HEK293 (cell line): ENCODE results near the gene FABP7.
"Not testable (repeated sequence)": the region's sequence is repeated elsewhere in the genome, so short reads cannot be mapped to it uniquely, and the experiment has no call there.

ENCODE experiments used
- CTCF ChIA-PET: fragments of 350-600 bp; formaldehyde crosslinking; extraction: SDS; loops from one replicate; lab custom pipeline; 2021; ENCODE audit warnings: antibody characterized with exemption; lab: Yijun Ruan, JAX
- POLR2A ChIA-PET: fragments of 300-600 bp; formaldehyde crosslinking; extraction: SDS; loops from one replicate; lab custom pipeline; 2020; ENCODE audit warnings: antibody characterized with exemption, inconsistent platforms; lab: Yijun Ruan, JAX
- H3K27ac ChIP-seq: fragments of 200-500 bp; sonication (Bioruptor generic); 2 replicates; pipeline ENCODE4 v1.5.1; 2014; ENCODE audit warnings: low read depth, low read length, control low read depth, inconsistent platforms; ENCODE audit errors: extremely low read depth
- H3K36me3 ChIP-seq, 2 experiments: fragments of 200-500 bp in 1 of 2; sonication (Bioruptor generic) in 1 of 2; 1 replicate in 1 of 2; 2 replicates in 1 of 2; pipeline ENCODE4 v1.5.1; 2014 to 2017; ENCODE audit warnings: inconsistent platforms in 2 of 2, low read length in 2 of 2; ENCODE audit not compliant: control insufficient read depth in 2 of 2, insufficient read depth in 1 of 2
- H3K4me1 ChIP-seq: fragments of 200-500 bp; sonication (Bioruptor generic); 2 replicates; pipeline ENCODE4 v1.5.1; 2014; ENCODE audit warnings: mild to moderate bottlenecking, low read length, inconsistent platforms; ENCODE audit not compliant: control insufficient read depth, insufficient read depth
- H3K4me3 ChIP-seq: 2 replicates; pipeline ENCODE4 v1.5.1; 2011; ENCODE audit warnings: low read depth, mild to moderate bottlenecking, control low read depth, low read length, moderate library complexity
- H3K9me3 ChIP-seq: fragments of 200-500 bp; sonication (Bioruptor generic); 2 replicates; pipeline ENCODE4 v1.5.1; 2014; ENCODE audit warnings: low read depth, low read length, inconsistent platforms; ENCODE audit not compliant: control insufficient read depth, insufficient read depth
- ELK4 ChIP-seq: IDR thresholded peaks from 2 replicates; pipeline ENCODE4 v1.6.1; 2011; ENCODE audit warnings: mild to moderate bottlenecking, low read depth, low read length, borderline replicate concordance
- HOXC10 ChIP-seq: sonication (generic); formaldehyde crosslinking; IDR thresholded peaks from 2 replicates; pipeline ENCODE4 v1.8.1; 2023; ENCODE audit warnings: mild to moderate bottlenecking, missing genetic modification reagents
- IKZF3 ChIP-seq: fragments of 450-650 bp; IDR thresholded peaks from 2 replicates; pipeline ENCODE4 v1.5.0; 2018; ENCODE audit warnings: missing biosample characterization, mild to moderate bottlenecking, missing genetic modification characterization, moderate library complexity
- REPIN1 ChIP-seq: fragments of 450-650 bp; formaldehyde crosslinking; IDR thresholded peaks from 2 replicates; pipeline ENCODE4 v1.5.1; 2017; ENCODE audit warnings: missing biosample characterization, missing genetic modification characterization, low read depth
- SP2 ChIP-seq: fragments of 450-650 bp; formaldehyde crosslinking; IDR thresholded peaks from 2 replicates; pipeline ENCODE4 v1.5.1; 2016; ENCODE audit warnings: missing biosample characterization, missing genetic modification characterization
- ZBTB8A ChIP-seq: fragments of 450-650 bp; formaldehyde crosslinking; IDR thresholded peaks from 2 replicates; pipeline ENCODE4 v1.5.1; 2016; ENCODE audit warnings: missing biosample characterization, missing genetic modification characterization
- ZFP37 ChIP-seq: fragments of 450-650 bp; formaldehyde crosslinking; IDR thresholded peaks from 2 replicates; pipeline ENCODE4 v1.5.1; 2016; ENCODE audit warnings: missing biosample characterization, missing genetic modification characterization
- ZNF174 ChIP-seq: fragments of 450-650 bp; formaldehyde crosslinking; IDR thresholded peaks from 2 replicates; pipeline ENCODE4 v1.5.0; 2017; ENCODE audit warnings: missing biosample characterization, mild to moderate bottlenecking, missing genetic modification characterization
- ZNF184 ChIP-seq: fragments of 450-650 bp; IDR thresholded peaks from 2 replicates; pipeline ENCODE4 v1.5.1; 2018; ENCODE audit warnings: missing biosample characterization, mild to moderate bottlenecking, missing genetic modification characterization
- ZNF19 ChIP-seq: fragments of 450-650 bp; formaldehyde crosslinking; IDR thresholded peaks from 2 replicates; pipeline ENCODE4; 2016; ENCODE audit warnings: missing biosample characterization, missing genetic modification characterization, low read depth
- ZNF394 ChIP-seq: fragments of 450-650 bp; formaldehyde crosslinking; IDR thresholded peaks from 2 replicates; pipeline ENCODE4 v1.5.1; 2016; ENCODE audit warnings: missing biosample characterization, missing genetic modification characterization, mild to moderate bottlenecking, moderate library complexity, borderline replicate concordance
- ZNF530 ChIP-seq: fragments of 450-650 bp; formaldehyde crosslinking; IDR thresholded peaks from 2 replicates; pipeline ENCODE4 v1.5.1; 2016; ENCODE audit warnings: low read depth, missing biosample characterization, missing genetic modification characterization
- ZNF558 ChIP-seq: fragments of 450-650 bp; formaldehyde crosslinking; IDR thresholded peaks from 2 replicates; pipeline ENCODE4 v1.5.1; 2016; ENCODE audit warnings: missing biosample characterization, missing genetic modification characterization
- ZNF561 ChIP-seq: fragments of 450-650 bp; IDR thresholded peaks from 2 replicates; pipeline ENCODE4 v1.5.1; 2018; ENCODE audit warnings: missing biosample characterization, missing genetic modification characterization, borderline replicate concordance
- ZNF571 ChIP-seq: fragments of 450-650 bp; formaldehyde crosslinking; IDR thresholded peaks from 2 replicates; pipeline ENCODE4 v1.5.0; 2017; ENCODE audit warnings: missing biosample characterization, missing genetic modification characterization
- ZNF580 ChIP-seq: fragments of 450-650 bp; formaldehyde crosslinking; IDR thresholded peaks from 2 replicates; pipeline ENCODE4 v1.5.1; 2016; ENCODE audit warnings: missing biosample characterization, missing genetic modification characterization
- ZNF585B ChIP-seq: fragments of 450-650 bp; formaldehyde crosslinking; IDR thresholded peaks from 2 replicates; pipeline ENCODE4 v1.5.1; 2016; ENCODE audit warnings: missing biosample characterization, missing genetic modification characterization
- TF ChIP-seq, protein P1 (sequence below): fragments of 450-650 bp; formaldehyde crosslinking; IDR thresholded peaks from 2 replicates; pipeline ENCODE4 v1.5.1; 2016; ENCODE audit warnings: missing biosample characterization, missing genetic modification characterization
- TF ChIP-seq, protein P2 (sequence below): fragments of 450-650 bp; formaldehyde crosslinking; IDR thresholded peaks from 2 replicates; pipeline ENCODE4 v1.5.1; 2016; ENCODE audit warnings: missing biosample characterization, missing genetic modification characterization

FABP7 gene

DNA sequence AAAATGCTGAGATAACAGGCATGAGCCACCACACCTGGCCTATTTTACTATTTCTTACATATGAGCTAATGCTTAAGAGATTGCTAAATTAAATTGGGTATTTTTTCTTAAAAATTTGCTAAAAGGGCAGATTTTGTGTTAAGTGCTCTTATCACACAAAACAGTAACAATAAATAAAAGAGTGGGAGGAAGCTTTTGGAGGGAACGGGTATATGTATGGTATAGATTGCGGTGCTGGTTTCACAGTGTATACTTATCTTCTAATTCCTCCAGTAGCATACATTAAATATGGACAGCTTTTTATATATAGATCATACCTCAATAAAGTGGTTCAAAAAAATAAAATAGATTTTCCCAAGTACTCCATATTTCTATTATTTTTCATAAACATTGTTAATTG, 39.4 kb upstream of the FABP7 start:
- TF ChIP-seq REPIN1 (tag by site-specific recombination) (no peak), ZNF19 (tag by site-specific recombination) (no peak), HOXC10 (CRISPR knock-in tag) (no peak), ZBTB8A (tag by site-specific recombination) (no peak), ZNF184 (tag by site-specific recombination) (no peak), SP2 (no peak), ELK4 (no peak), ZNF530 (tag by site-specific recombination) (no peak), ZNF580 (tag by site-specific recombination) (no peak), IKZF3 (tag by site-specific recombination) (no peak), ZFP37 (tag by site-specific recombination) (no peak), ZNF585B (no peak), ZNF571 (tag by site-specific recombination) (no peak), ZNF561 (no peak), ZNF558 (no peak), ZNF394 (tag by site-specific recombination) (no peak)
- TF ChIP-seq, protein P1, sequence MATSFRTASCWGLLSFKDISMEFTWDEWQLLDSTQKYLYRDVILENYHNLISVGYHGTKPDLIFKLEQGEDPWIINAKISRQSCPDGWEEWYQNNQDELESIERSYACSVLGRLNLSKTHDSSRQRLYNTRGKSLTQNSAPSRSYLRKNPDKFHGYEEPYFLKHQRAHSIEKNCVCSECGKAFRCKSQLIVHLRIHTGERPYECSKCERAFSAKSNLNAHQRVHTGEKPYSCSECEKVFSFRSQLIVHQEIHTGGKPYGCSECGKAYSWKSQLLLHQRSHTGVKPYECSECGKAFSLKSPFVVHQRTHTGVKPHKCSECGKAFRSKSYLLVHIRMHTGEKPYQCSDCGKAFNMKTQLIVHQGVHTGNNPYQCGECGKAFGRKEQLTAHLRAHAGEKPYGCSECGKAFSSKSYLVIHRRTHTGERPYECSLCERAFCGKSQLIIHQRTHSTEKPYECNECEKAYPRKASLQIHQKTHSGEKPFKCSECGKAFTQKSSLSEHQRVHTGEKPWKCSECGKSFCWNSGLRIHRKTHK (tag by site-specific recombination) = no peak
- TF ChIP-seq, protein P2, sequence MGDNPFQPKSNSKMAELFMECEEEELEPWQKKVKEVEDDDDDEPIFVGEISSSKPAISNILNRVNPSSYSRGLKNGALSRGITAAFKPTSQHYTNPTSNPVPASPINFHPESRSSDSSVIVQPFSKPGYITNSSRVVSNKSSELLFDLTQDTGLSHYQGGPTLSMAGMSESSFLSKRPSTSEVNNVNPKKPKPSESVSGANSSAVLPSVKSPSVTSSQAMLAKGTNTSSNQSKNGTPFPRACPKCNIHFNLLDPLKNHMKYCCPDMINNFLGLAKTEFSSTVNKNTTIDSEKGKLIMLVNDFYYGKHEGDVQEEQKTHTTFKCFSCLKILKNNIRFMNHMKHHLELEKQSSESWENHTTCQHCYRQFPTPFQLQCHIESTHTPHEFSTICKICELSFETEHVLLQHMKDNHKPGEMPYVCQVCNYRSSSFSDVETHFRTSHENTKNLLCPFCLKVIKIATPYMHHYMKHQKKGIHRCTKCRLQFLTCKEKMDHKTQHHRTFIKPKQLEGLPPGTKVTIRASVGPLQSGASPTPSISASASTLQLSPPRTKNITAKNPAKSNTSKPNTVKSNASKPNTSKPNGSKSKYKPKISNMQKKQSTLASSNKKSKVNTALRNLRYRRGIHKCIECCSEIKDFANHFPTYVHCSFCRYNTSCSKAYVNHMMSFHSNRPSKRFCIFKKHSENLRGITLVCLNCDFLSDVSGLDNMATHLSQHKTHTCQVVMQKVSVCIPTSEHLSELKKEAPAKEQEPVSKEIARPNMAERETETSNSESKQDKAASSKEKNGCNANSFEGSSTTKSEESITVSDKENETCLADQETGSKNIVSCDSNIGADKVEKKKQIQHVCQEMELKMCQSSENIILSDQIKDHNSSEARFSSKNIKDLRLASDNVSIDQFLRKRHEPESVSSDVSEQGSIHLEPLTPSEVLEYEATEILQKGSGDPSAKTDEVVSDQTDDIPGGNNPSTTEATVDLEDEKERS = no peak
- no peaks in the 10 kb centered on the region for H3K4me1 ChIP-seq
- CTCF ChIA-PET = interaction anchor here (0.6 to 6.4 kb wide), 4 partner anchors 9 to 640 kb away, joined by 3 to 44 read pairs (median 12); no protein-coding TSS in a partner anchor
- H3K27ac ChIP-seq = no peak overlapping the region
- no peaks in the 10 kb centered on the region for H3K9me3 ChIP-seq
- H3K36me3 ChIP-seq = no peaks in the 10 kb centered on the region
- no peak overlapping the region for H3K4me3 ChIP-seq
- POLR2A ChIA-PET = no interaction called here

DNA sequence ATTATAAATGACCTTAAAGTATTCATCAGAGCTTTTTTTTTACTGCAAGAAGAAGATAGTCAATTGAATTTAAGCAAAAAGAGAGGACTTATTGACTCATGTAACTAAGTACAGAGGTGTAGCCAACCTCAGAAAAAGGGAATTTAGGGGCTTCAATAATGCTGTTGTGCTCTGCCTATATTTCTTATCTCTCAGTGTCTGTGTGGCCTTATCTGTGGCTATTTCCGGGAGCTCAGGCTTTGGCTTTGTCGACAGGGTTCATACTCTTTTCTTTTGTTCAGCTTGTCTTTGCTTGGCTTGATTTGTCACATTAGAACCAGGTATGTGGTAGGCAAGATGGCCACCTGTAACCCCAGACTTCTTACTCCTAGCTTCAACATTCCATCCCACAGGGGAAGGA, 38.6 kb upstream of the FABP7 start:
- ChIA-PET POLR2A (no interaction called here), CTCF (interaction anchor here (0.6 to 6.4 kb wide), 3 partner anchors 10 to 1208 kb away, joined by 3 to 44 read pairs (median 21); no protein-coding TSS in a partner anchor)
- H3K27ac ChIP-seq = no peak overlapping the region
- no peaks in the 10 kb centered on the region for H3K4me1 ChIP-seq
- TF ChIP-seq ZNF174 (tag by site-specific recombination) = no peak
- H3K9me3 ChIP-seq = no peaks in the 10 kb centered on the region
- no peaks in the 10 kb centered on the region for H3K36me3 ChIP-seq
- H3K4me3 ChIP-seq = no peak overlapping the region

DNA sequence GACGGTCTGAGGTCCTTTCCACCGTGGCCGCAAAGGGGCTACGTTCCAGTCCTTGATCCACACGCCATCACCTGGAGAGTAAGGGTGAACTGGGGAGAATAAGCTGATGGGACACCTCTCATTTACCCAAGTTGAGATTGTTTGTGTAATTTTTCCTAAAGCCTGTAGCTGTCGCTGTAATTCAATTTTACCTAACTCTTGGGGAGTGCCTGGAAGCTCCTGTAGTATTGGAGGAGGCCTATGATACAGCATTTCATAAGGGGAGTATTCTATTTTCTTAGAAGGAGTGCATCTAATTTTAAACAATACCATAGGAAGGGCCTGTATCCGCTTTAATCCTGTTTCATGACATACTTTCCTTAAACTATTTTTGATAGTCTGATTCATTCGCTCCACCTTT, 35.3 kb upstream of the FABP7 start:
- H3K9me3 ChIP-seq, H3K4me1 ChIP-seq, POLR2A ChIA-PET, H3K4me3 ChIP-seq, H3K36me3 ChIP-seq, H3K27ac ChIP-seq: not testable (repeated sequence)
- CTCF ChIA-PET = interaction anchor here (0.6 to 3.3 kb wide), 8 partner anchors 13 to 459 kb away, joined by 3 to 31 read pairs (median 4); no protein-coding TSS in a partner anchor

- H3K36me3 ChIP-seq, H3K4me3 ChIP-seq, H3K4me1 ChIP-seq, POLR2A ChIA-PET, H3K27ac ChIP-seq, H3K9me3 ChIP-seq: not testable (repeated sequence)
- CTCF ChIA-PET = interaction anchor here (0.8 to 3.3 kb wide), 4 partner anchors 14 to 94 kb away, joined by 3 to 31 read pairs (median 5); no protein-coding TSS in a partner anchor
These were observed 34.7 kb upstream of the FABP7 start for GRCh38 chr6:122744856-122745255.
